ENCODE measurements around the gene ZMYM4. TPM values are rescaled to one million over a fixed set of nuclear protein-coding genes. Genes with fewer than 3 reads are reported as not detected.

Gene ZMYM4
- polyA plus RNA-seq, 3 donors, result 12.3 to 31.8 (median 26.0) TPM

GRCh38 chr1:35253941-35254340, 14.6 kb upstream of the ZMYM4 start:
- no peak for TF ChIP-seq CTCF (IDR thresholded peaks at IDR 0.05)
- Histone ChIP-seq H3K4me1 (ENCODE audit: control insufficient read depth in 1 of 2, insufficient read depth in 2 of 2, low read length in 2 of 2) (no peaks in the 10 kb centered on the region), H3K79me2 (ENCODE audit: insufficient read depth, low read length) (no peaks in the 10 kb centered on the region), H3K27me3 (ENCODE audit: control insufficient read depth in 2 of 2, insufficient read depth in 2 of 2, low read length in 2 of 2) (no peaks in the 10 kb centered on the region), H3K4me3 (replicated peaks in 1 of 3; ENCODE audit: low read depth in 2 of 3, low read length in 3 of 3) (no peak overlapping the region), H2AFZ (ENCODE audit: insufficient read depth, low read depth, low read length, poor library complexity, severe bottlenecking) (no peak overlapping the region), H3K9ac (ENCODE audit: insufficient read depth, low read length, poor library complexity, severe bottlenecking) (no peak overlapping the region), H3K4me2 (replicated peaks; ENCODE audit: extremely low read depth, low read length, poor library complexity, severe bottlenecking) (no peak overlapping the region), H3K9me3 (replicated peaks in 1 of 2; ENCODE audit: control insufficient read depth in 1 of 2, insufficient read depth in 1 of 2, low read length in 2 of 2) (no peaks in the 10 kb centered on the region), H4K20me1 (ENCODE audit: insufficient read depth, low read length) (no peaks in the 10 kb centered on the region), H3K27ac (ENCODE audit: low read depth in 1 of 2, low read length in 2 of 2) (no peak overlapping the region), H3K36me3 (replicated peaks in 1 of 2; ENCODE audit: control insufficient read depth in 1 of 2, insufficient read depth in 2 of 2, low read length in 2 of 2) (no peaks in the 10 kb centered on the region)
- H3K36me3 Mint-ChIP-seq, result no peaks in the 10 kb centered on the region
- H3K27me3 Mint-ChIP-seq (ENCODE audit: low read depth in 3 of 3), result peaks cover 2 to 7% (median 4%) of the 10 kb centered on the region in 3 donors
- no CpG with 5 or more reads among the region's 2 CpGs for WGBS (ENCODE audit: insufficient coverage)
- peaks cover 0 to 8% (median 2%) of the 10 kb centered on the region in 7 donors for H3K9me3 Mint-ChIP-seq
- H3K4me1 Mint-ChIP-seq, result peaks cover 2% of the 10 kb centered on the region
- no peak for DNase-seq
- intact Hi-C loops (cut with micrococcal nuclease), result no loop called here
- H3K4me3 Mint-ChIP-seq, result no peak overlapping the region
- H3K27ac Mint-ChIP-seq, result no peak overlapping the region

GRCh38 chr1:35255276-35255675, 13.2 kb upstream of the ZMYM4 start:
- no peak for TF ChIP-seq CTCF (IDR thresholded peaks at IDR 0.05)
- Mint-ChIP-seq H3K27me3 (ENCODE audit: low read depth in 3 of 3) (peaks cover under 1 to 7% (median 3%) of the 10 kb centered on the region in 3 donors), H3K9me3 (peaks cover 0 to 3% (median 2%) of the 10 kb centered on the region in 7 donors), H3K4me1 (peaks cover 2% of the 10 kb centered on the region), H3K27ac (no peak overlapping the region), H3K36me3 (no peaks in the 10 kb centered on the region), H3K4me3 (no peak overlapping the region)
- H3K79me2 ChIP-seq (ENCODE audit: insufficient read depth, low read length), result no peaks in the 10 kb centered on the region
- H3K4me1 ChIP-seq (ENCODE audit: control insufficient read depth in 1 of 2, insufficient read depth in 2 of 2, low read length in 2 of 2), result no peaks in the 10 kb centered on the region
- H3K36me3 ChIP-seq (replicated peaks in 1 of 2; ENCODE audit: control insufficient read depth in 1 of 2, insufficient read depth in 2 of 2, low read length in 2 of 2), result no peaks in the 10 kb centered on the region
- H3K27me3 ChIP-seq (ENCODE audit: control insufficient read depth in 2 of 2, insufficient read depth in 2 of 2, low read length in 2 of 2), result no peaks in the 10 kb centered on the region
- H4K20me1 ChIP-seq (ENCODE audit: insufficient read depth, low read length), result no peaks in the 10 kb centered on the region
- H2AFZ ChIP-seq (ENCODE audit: insufficient read depth, low read depth, low read length, poor library complexity, severe bottlenecking), result no peak overlapping the region
- H3K9ac ChIP-seq (ENCODE audit: insufficient read depth, low read length, poor library complexity, severe bottlenecking), result no peak overlapping the region
- H3K4me3 ChIP-seq (replicated peaks in 1 of 3; ENCODE audit: low read depth in 2 of 3, low read length in 3 of 3), result no peak overlapping the region
- intact Hi-C loops (cut with micrococcal nuclease), result no loop called here
- no peaks in the 10 kb centered on the region for H3K9me3 ChIP-seq (replicated peaks in 1 of 2; ENCODE audit: control insufficient read depth in 1 of 2, insufficient read depth in 1 of 2, low read length in 2 of 2)
- no peak for DNase-seq
- H3K4me2 ChIP-seq (replicated peaks; ENCODE audit: extremely low read depth, low read length, poor library complexity, severe bottlenecking), result no peak overlapping the region
- WGBS (ENCODE audit: insufficient coverage), result 100% methylated on average over 3 of the region's 4 CpGs
- H3K27ac ChIP-seq (ENCODE audit: low read depth in 1 of 2, low read length in 2 of 2), result no peak overlapping the region

Measured in CD14-positive monocyte (primary cell).